T-helper 17 cell (primary cell): ENCODE data around the gene ARMC3. TPM values are rescaled to one million over a fixed set of nuclear protein-coding genes. Genes with fewer than 3 reads are reported as not detected.
"Not testable (repeated sequence)": the region's sequence is repeated elsewhere in the genome, so short reads cannot be mapped to it uniquely, and the experiment has no call there.

ENCODE experiments used
- ATAC-seq: fragments of 150-1000 bp; cut with Tn5 transposase; 2 replicates; pipeline ENCODE4 v1.10.0; 2021; ENCODE audit warnings: mild to moderate bottlenecking, moderate library complexity
- DNase-seq, 3 donors: peaks; one replicate each; pipeline versions ENCODE4 v3.0.0 to v3.0.0-alpha.2; 2020 to 2021
- H3K9me3 ChIP-seq: one replicate; pipeline ENCODE4 v1.7.0; 2013; ENCODE audit warnings: low read length, mild to moderate bottlenecking; ENCODE audit not compliant: control insufficient read depth, poor library complexity, severe bottlenecking
- H3K27ac Mint-ChIP-seq: one replicate; pipeline ENCODE4 v1.8.0; 2022; ENCODE audit warnings: mild to moderate bottlenecking, moderate library complexity, mixed read lengths
- H3K27me3 Mint-ChIP-seq: one replicate; pipeline ENCODE4 v1.8.0; 2022; ENCODE audit warnings: mixed read lengths
- H3K36me3 Mint-ChIP-seq: one replicate; pipeline ENCODE4 v1.8.0; 2022; ENCODE audit warnings: low read depth, mixed read lengths
- H3K4me1 Mint-ChIP-seq: one replicate; pipeline ENCODE4 v1.8.0; 2022; ENCODE audit warnings: mild to moderate bottlenecking, mixed read lengths
- H3K4me3 Mint-ChIP-seq: one replicate; pipeline ENCODE4 v1.8.0; 2022; ENCODE audit warnings: mild to moderate bottlenecking, moderate library complexity, mixed read lengths
- total RNA-seq, 4 donors: library from RNA in 2 of 4; stranded (reverse) in 2 of 4; gene quantifications; one replicate each; pipeline ENCODE4 v1.2.3 and lab custom pipeline; 2022 to 2026

ARMC3 gene
- total RNA-seq, 2 donors from 2014 or later = 5.0 TPM; not detected in 1

GRCh38 chr10:22908837-22909236 lies 19.0 kb upstream of the ARMC3 start:
- H3K27ac Mint-ChIP-seq = no peak overlapping the region
- no peak for DNase-seq
- H3K9me3 ChIP-seq = peaks cover 6% of the 10 kb centered on the region
- no peaks in the 10 kb centered on the region for H3K4me1 Mint-ChIP-seq
- ATAC-seq = no peak
- H3K27me3 Mint-ChIP-seq = no peaks in the 10 kb centered on the region
- H3K36me3 Mint-ChIP-seq = no peaks in the 10 kb centered on the region
- no peak overlapping the region for H3K4me3 Mint-ChIP-seq

DNA sequence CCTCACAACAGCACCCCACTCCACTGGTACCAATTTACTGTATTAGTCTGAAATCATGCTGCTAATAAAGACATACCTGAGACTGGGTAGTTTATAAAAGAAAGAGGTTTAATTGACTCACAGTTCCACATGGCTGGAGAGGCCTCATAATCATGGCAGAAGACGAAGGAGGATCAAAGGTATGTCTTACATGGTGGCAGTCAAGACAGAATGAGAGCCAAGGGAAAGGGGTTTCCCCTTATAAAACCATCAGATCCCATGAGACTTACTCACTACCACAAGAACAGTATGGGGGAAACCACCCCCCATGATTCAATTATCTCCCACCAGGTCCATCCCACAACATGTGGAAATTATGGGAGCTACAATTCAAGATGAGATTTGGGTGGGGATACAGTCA lies 18.2 kb upstream of the ARMC3 start:
- not testable (repeated sequence) for H3K4me3 Mint-ChIP-seq, DNase-seq, H3K27ac Mint-ChIP-seq, H3K9me3 ChIP-seq, ATAC-seq, H3K4me1 Mint-ChIP-seq, H3K36me3 Mint-ChIP-seq, H3K27me3 Mint-ChIP-seq

- no peak for ATAC-seq
Observed at GRCh38 chr10:22911067-22911466, 16.8 kb upstream of the ARMC3 start.

GRCh38 chr10:22911889-22912762 lies 15.7 kb upstream of the ARMC3 start:
- DNase-seq (no peak), ATAC-seq (no peak)
- no peaks in the 10 kb centered on the region for H3K27me3 Mint-ChIP-seq
- no peaks in the 10 kb centered on the region for H3K36me3 Mint-ChIP-seq
- no peak overlapping the region for H3K4me3 Mint-ChIP-seq
- H3K9me3 ChIP-seq = peaks cover 6% of the 10 kb centered on the region
- H3K27ac Mint-ChIP-seq = no peak overlapping the region
- H3K4me1 Mint-ChIP-seq = no peaks in the 10 kb centered on the region

More at GRCh38 chr10:22911067-22911466, 16.8 kb upstream of the ARMC3 start:
- Mint-ChIP-seq H3K36me3 (no peaks in the 10 kb centered on the region), H3K4me3 (no peak overlapping the region), H3K27ac (no peak overlapping the region), H3K27me3 (no peaks in the 10 kb centered on the region), H3K4me1 (no peaks in the 10 kb centered on the region)
- H3K9me3 ChIP-seq = peaks cover 6% of the 10 kb centered on the region
- DNase-seq = no peak

- Mint-ChIP-seq H3K4me1 (no peaks in the 10 kb centered on the region), H3K27me3 (no peaks in the 10 kb centered on the region), H3K4me3 (no peak overlapping the region), H3K36me3 (no peaks in the 10 kb centered on the region), H3K27ac (no peak overlapping the region)
- H3K9me3 ChIP-seq = peaks cover 6% of the 10 kb centered on the region
- no peak for DNase-seq
- no peak for ATAC-seq
Observed at GRCh38 chr10:22912763-22913384, 15.0 kb upstream of the ARMC3 start.

DNA sequence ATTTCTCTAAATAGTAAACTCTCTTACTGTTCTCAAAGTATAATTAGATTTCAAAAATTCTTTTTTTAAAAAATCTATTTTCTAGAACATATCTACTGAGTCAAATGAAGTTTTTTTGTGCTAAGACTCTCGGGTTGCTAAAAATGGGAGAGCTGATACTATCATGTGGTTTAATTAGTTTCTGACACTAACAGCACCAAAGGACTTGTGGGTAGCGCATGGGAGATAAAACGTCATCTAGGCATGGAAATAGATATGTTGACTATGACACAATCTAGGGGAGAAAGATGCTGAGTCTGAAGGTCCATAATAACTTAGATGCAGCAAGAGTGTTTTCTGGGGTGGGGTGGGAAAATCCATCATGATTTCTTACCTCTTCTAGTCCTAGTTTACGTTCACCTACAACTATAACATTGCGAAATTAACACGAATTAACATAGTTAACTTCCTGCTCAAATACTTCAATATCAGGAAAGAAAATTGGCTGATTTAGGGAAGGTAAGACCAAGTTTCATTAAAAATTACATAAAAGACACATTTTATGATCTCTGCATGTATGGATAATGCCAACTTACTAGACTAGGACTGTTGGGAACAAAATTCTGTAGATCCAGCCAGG lies 14.3 kb upstream of the ARMC3 start:
- DNase-seq (no peak), ATAC-seq (no peak)
- Mint-ChIP-seq H3K27ac (no peak overlapping the region), H3K27me3 (no peaks in the 10 kb centered on the region), H3K4me3 (no peak overlapping the region), H3K4me1 (no peaks in the 10 kb centered on the region), H3K36me3 (no peaks in the 10 kb centered on the region)
- peaks cover 6% of the 10 kb centered on the region for H3K9me3 ChIP-seq

GRCh38 chr10:22915314-22915713 lies 12.5 kb upstream of the ARMC3 start:
- Mint-ChIP-seq H3K4me3 (no peak overlapping the region), H3K36me3 (no peaks in the 10 kb centered on the region), H3K4me1 (no peaks in the 10 kb centered on the region), H3K27ac (no peak overlapping the region), H3K27me3 (no peaks in the 10 kb centered on the region)
- no peak for DNase-seq
- no peaks in the 10 kb centered on the region for H3K9me3 ChIP-seq
- no peak for ATAC-seq

- Mint-ChIP-seq H3K4me3 (no peak overlapping the region), H3K27me3 (peaks cover 11% of the 10 kb centered on the region), H3K27ac (no peak overlapping the region), H3K36me3 (no peaks in the 10 kb centered on the region), H3K4me1 (no peaks in the 10 kb centered on the region)
- H3K9me3 ChIP-seq = peaks cover 5% of the 10 kb centered on the region
- ATAC-seq (no peak), DNase-seq (no peak)
Observed at GRCh38 chr10:22925088-22925487, 2.8 kb upstream of the ARMC3 start.

DNA sequence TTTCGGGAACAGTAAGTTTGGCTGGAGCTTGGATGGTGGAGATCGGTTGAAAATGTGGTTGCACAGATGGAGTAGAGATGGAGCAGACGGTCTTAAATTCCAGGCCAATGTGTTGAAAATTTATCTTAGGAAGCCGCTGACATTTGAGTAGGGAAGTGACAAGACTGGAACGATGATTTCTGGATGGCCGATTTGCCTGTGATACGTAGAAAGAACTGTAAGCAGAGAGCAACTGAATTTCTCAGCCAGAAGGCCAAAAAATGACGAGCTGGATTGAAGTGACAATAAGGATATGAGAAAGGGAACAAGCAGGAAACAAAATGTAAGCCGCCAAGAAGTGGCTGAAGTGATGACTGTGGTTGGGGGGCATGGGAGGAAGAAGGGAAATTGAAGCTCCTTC lies 687 bp upstream of the ARMC3 start:
- H3K27ac Mint-ChIP-seq = no peak overlapping the region
- peaks cover under 1% of the 10 kb centered on the region for H3K9me3 ChIP-seq
- H3K27me3 Mint-ChIP-seq = peaks cover 11% of the 10 kb centered on the region
- H3K36me3 Mint-ChIP-seq = no peaks in the 10 kb centered on the region
- DNase-seq (no peak), ATAC-seq (no peak)
- H3K4me3 Mint-ChIP-seq = no peak overlapping the region
- no peaks in the 10 kb centered on the region for H3K4me1 Mint-ChIP-seq

DNA sequence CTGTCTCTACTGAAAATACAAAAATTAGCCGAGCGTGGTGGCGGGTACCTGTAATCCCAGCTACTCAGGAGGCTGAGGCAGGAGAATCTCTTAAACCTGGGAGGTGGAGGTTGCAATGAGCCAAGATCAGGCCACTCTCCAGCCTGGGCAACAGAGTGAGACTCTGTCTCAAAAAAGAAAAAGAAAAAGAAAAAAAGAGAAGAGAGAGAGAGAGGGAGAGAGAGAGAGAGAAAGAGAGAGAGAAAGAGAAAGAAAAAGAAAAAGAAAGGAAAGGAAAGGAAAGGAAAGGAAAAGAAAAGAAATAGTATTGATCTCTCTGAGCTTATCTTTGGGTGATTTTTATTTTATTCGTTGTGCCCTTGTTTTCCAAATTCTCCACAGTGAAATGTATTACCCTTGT lies 1.2 kb downstream of the ARMC3 start:
- not testable (repeated sequence) for H3K27ac Mint-ChIP-seq, H3K36me3 Mint-ChIP-seq, H3K4me3 Mint-ChIP-seq, H3K9me3 ChIP-seq, DNase-seq, H3K4me1 Mint-ChIP-seq, ATAC-seq
- peaks cover 15% of the 10 kb centered on the region for H3K27me3 Mint-ChIP-seq

GRCh38 chr10:22931948-22932347 lies 4.1 kb downstream of the ARMC3 start:
- ATAC-seq = no peak
- H3K9me3 ChIP-seq = no peaks in the 10 kb centered on the region
- no peak overlapping the region for H3K27ac Mint-ChIP-seq
- peaks cover 24% of the 10 kb centered on the region for H3K27me3 Mint-ChIP-seq
- H3K4me1 Mint-ChIP-seq = no peaks in the 10 kb centered on the region
- no peaks in the 10 kb centered on the region for H3K36me3 Mint-ChIP-seq
- no peak overlapping the region for H3K4me3 Mint-ChIP-seq
- no peak for DNase-seq

DNA sequence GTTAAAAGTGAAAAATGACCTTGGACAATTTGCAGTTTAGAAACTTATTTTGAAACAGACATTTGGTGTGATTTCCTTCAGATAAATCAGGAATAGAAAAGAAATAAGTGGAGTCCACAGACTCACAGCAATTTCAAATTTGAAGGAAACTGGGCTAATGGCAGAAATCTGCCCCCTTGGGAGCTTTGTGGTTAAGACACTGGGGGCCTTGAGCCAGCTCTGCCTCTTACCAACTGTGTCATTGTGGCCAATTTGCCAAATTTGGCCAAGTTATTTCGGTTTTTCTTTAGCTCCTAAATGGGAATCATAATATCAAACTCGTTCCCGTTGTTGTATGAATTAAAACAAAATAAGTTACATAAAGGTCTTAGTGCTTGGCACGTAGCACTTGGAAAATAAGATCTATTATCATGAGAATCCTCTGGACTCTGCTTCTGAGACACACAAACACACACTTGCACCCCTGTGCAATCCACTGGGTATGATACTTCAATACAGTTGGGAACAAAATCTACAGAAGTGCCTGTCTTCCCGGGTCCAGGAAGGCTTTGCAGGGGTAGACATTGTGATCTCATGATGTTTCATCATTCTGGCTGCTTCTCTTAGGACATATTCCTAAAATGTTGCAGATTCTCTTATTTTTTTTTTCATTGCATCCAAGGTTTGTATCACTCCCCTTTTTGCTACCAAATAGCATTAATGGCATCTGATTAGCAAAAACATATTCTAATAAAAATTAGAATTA lies 4.9 kb downstream of the ARMC3 start:
- no peaks in the 10 kb centered on the region for H3K9me3 ChIP-seq
- Mint-ChIP-seq H3K36me3 (no peaks in the 10 kb centered on the region), H3K27ac (no peak overlapping the region), H3K27me3 (peaks cover 24% of the 10 kb centered on the region), H3K4me3 (no peak overlapping the region), H3K4me1 (no peaks in the 10 kb centered on the region)
- ATAC-seq (no peak), DNase-seq (no peak)

GRCh38 chr10:22934726-22935125 lies 6.9 kb downstream of the ARMC3 start:
- H3K9me3 ChIP-seq = no peaks in the 10 kb centered on the region
- H3K27me3 Mint-ChIP-seq = peaks cover 14% of the 10 kb centered on the region
- DNase-seq = no peak
- no peaks in the 10 kb centered on the region for H3K4me1 Mint-ChIP-seq
- no peak overlapping the region for H3K27ac Mint-ChIP-seq
- no peak overlapping the region for H3K4me3 Mint-ChIP-seq
- no peak for ATAC-seq
- H3K36me3 Mint-ChIP-seq = peaks cover 2% of the 10 kb centered on the region
